HG02852 (cell line): ENCODE results near the gene ACAT2.
"Not testable (repeated sequence)": the region's sequence is repeated elsewhere in the genome, so short reads cannot be mapped to it uniquely, and the experiment has no call there.

Source experiments
- ATAC-seq: cut with Tn5 transposase; IDR thresholded peaks from one replicate; pipeline ENCODE4 v1.9.1; 2021; ENCODE audit warnings: mild to moderate bottlenecking, moderate library complexity; ENCODE audit not compliant: unreplicated experiment

Gene ACAT2

DNA sequence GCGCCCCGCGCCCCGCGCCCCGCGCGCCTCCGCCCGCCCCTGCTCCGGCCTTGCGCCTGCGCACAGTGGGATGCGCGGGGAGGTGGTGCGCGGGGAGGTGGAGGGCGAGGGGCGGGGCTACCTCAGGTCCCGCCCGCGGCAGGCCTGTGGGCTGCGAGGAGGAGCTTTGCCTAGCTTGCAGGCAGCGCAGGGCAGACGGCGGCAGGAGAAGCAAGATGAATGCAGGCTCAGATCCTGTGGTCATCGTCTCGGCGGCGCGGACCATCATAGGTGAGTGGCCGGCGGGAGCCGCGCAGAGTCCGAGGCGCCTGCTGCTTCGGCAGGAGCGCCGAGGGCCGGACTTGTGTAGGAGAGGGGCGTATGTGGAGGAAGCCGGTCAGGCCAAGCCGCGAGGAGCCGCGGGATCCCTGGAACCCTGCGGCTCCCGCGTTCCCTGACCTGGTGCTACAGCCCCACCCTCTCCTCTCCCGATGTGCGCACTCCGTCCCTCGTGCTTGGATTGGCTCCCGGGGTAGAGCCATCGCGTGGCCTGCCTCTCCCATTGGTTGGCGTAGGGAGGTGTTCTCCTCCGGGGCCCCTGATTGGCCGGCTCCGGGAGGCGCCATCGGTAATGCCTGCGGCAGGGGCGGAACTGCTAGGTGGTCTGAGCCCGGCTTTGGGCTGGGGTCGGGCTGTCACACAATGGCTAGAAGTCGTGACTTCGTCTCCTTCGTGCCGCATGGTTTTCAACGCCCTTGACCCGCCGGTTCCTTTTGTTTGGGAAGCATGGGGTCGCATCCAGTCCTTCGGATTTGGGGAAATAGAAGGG is at the start of gene ACAT2:
Gene ACAT2, plus strand, starts transcription at position 173 of the 808 bp plus-strand sequence. Its CDS starts 43 bp downstream, at position 216.
- peak; percentile 98 for ATAC-seq

DNA sequence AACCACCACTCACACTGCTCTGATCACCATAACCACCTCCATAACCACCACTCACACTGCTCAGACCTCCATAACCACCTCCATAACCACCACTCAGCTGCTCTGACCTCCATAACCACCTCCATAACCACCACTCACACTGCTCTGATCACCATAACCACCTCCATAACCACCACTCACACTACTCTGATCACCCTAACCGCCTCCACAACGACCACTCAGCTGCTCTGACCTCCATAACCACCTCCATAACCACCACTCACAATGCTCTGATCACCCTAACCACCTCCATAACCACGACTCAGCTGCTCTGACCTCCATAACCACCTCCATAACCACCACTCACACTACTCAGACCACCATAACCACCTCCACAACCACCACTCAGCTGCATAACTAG is 49.5 kb upstream of the ACAT2 start:
- not testable (repeated sequence) for ATAC-seq

DNA sequence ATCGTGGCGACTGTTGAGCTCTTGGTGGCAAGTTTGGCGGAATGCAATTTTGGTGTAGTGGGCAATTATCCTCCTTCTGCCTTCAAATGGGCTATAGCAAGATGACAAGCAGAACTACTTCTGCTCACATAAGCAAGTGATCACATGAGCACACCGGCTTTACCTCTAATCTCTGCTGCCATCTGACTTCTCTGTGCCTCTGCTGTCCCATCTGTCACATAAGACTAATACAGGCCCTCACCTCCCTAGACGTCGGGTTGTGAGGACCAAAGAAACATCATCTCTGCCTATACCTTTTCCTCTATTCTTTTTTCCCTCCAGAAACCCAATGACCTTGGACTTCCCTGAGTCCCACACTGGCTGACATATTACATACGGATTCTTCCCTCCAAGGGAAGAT is 47.9 kb upstream of the ACAT2 start:
- ATAC-seq: no peak

DNA sequence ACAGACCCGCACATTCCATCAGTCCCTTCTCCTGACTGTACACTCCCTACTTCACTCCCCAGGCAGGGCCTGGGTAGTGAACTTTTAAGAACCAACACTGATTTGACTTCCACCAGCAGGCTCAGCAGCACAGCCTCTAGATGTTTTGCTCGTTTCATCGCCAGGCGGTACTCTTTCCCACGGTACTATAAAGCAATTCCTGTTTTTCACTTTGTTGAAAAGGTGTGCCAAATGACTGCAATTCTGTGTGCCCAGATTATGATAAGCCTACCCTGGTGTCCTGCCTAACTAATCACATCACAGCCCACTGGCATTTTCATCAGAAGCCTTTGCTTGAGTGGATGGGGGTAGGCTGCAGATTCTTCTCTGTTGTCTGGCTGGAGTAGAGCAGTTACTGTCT is 47.4 kb upstream of the ACAT2 start:
- ATAC-seq: no peak

DNA sequence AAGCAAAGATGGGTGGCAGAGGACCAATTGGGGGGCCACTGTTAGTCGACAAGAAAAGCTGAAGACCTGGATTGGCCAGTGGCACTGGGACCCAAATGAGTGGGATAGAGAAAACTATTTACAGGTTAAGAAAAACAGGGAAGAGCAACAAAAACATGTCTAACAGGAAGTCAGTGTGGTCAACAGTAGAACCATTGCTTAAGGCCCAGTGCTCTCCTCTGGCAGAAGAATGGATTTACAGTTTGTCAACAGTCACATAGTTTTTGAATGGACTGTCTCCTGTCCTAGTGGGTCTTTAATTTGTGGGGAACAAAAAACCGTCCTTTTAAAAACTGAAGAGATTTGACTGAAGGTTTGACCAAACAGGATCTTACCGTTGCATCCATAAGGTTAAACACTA is 46.7 kb upstream of the ACAT2 start:
- ATAC-seq: no peak

DNA sequence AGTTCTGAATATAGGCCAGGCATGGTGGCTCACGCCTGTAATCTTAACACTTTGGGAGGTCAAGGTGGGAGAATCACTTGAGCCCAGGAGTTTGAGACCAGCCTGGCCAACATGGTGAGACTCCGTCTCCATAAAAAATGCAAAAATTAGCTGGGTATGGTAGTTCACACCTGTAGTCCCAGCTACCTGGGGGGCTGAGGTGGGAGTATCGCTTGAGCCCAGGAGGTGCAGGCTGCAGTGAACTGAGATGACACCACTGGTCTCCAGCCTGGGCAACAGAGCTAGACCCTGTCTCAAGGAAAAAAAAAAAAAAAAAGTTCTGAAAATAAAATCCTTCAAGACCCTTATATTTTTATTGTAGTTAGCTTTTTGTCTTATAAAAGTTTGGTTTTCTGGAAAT is 46.2 kb upstream of the ACAT2 start:
- ATAC-seq: no peak

DNA sequence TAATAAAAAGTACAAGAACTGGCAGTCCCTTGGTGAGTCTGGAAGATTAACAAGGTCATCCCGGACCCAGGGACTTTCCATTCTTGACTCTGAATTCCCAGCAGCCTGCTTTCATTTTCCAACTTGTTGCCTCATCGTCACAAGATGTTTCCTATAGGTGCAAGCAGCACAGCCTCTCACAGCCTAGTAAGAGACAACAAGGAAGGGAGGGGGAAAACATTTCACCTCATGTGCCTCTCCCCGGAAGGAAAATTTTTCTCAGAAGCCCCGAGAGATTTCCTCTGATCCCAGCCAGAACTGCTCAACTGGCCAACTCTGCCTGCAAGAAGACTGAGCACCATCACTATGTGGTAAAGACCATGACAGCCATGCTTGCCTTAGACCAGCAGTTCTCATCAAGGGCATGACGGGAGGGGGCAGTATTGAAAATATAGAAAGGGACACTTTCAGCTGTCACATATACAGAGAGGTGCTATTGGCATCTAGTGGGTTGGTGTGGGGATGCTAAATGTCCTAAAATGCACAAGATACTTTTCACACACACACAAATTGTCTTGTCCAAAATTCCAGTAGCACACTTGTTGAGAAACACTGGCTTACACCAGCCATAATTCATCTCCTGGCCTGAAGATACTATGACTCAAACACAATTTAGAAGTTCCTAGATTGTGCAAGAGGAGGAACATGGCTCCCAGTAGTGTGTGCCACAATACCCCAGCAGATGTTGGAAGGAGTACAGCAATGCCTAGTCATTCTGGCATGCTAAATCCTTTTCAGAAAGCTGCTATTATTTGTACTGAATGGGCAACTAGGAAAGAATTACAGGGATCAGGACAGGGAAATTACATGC is 45.4 kb upstream of the ACAT2 start:
- no peak for ATAC-seq

DNA sequence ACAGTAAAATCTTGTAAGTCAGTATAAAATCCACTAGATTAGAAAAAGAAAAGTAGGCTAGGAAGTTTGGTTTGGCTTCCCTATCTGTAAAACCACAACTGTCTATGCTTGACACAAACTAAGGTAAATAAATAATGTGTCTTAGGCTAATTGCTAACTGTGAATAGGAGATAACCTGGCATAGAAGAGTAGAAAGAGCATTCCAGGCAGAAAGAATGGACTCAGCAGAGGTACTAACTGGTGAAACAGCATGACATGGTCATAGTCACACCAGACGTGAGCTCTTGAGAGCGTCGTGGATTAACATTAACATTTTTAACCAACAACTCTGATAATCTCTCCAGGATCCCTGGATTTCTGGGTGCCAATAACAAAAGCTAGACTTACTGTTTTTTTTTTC is 43.2 kb upstream of the ACAT2 start:
- no peak for ATAC-seq

DNA sequence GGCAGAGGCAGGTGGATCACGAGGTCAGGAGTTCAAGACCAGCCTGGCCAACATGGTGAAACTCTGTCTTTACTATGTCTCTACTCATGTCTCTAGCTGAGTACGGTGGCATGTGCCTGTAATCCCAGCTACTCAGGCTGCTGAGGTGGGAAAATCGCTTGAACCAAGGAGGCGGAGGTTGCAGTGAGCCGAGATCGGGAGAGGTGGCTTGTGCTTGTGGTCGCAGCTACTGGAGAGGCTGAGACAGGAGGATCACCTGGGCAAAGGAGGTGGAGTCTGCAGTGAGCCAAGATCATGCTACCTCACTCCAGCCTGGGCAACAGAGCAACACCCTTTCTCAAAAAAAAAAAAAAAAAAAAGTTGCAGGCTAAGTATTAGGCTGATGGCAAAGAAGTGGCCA is 42.6 kb upstream of the ACAT2 start:
- no peak for ATAC-seq

DNA sequence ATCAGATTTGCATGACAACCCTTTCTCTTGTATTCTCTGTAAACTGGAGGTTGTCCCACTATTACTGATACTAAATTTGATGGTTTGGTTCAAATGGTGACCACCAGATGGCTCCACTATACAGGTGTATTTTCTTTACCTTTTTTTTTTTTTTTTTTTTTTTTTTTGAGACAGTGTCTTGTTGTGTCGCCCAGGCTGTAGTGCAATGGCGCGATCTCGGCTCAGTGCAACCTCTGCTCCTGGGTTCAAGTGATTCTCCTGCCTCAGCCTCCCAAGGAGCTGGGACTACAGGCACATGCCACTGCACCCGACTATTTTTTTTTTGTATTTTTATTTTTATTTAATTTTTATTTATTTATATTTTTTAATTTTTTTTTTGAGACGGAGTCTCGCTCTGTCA is 41.1 kb upstream of the ACAT2 start:
- no peak for ATAC-seq

DNA sequence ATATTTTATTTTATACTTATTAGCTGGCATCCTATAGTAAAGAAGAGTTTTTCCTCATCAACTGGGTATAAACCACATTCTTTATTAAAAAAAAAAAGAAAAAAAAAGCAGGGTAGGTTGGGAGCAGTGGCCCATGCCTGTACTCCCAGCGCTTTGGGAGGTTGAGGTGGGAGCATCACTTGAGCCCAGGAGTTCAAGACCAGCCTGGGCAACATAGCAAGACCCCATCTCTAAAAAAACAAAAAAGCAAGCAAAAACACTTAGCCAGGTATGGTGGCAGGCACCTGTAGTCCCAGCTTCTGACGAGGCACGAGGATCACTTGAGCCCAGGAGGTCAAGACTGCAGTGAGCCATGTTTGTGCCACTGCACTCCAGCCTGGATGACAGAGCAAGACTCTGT is 39.9 kb upstream of the ACAT2 start:
- ATAC-seq: not testable (repeated sequence)

DNA sequence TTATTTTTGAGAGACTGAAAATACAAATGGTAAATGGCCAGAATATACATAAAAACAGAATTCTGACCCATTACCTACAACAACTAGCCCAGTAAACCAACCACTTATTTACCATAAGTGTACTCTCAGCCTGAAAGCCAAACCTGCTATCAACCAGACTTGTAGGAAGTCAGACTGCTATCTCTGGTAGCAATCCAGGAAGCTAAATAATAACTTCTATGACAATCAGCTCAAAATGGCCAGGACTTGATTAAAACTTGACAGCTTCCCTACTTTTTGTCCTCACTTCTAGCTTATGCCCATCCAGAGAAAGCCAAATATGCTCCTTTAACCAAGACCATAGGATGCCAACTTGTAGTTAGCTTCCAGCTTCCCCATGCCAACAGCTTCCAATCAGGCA is 39.2 kb upstream of the ACAT2 start:
- no peak for ATAC-seq

DNA sequence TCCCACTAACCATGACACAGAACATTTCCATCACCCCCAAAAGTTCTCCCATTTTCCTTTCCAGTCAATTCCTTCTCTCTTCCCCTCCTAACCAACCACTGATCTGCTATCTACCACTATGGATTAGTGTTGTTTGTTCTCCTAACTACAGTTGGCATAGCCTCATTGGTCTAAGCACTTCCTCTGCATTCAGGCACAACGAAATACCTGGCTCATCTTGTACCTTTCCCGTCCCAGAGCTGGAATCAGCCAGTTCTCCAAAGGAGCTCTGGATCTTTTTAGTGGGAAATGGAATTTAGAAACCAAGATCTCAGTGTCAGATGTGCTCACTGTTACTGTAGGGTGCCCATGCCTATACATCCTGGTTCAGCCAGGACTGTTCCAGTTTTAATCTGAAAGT is 38.6 kb upstream of the ACAT2 start:
- no peak for ATAC-seq

DNA sequence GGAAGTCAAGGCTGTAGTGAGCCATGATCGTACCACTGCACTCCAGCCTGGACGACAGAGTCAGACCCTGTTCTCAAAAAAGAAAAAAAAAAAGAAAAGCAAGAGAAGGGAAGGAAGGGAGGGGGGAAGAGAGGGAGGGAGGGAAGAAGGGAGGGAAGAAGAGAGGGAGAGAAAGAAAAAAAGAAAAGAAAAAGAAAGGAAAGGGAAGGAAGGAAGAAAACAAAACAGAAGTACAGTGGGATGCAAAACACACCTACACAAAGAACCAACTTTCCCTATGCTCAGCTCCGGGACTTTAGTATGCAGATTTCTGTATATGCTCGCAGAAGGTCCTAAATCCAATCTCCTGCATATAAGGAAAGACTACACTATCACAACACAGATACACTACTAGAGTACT is 37.1 kb upstream of the ACAT2 start:
- no peak for ATAC-seq

DNA sequence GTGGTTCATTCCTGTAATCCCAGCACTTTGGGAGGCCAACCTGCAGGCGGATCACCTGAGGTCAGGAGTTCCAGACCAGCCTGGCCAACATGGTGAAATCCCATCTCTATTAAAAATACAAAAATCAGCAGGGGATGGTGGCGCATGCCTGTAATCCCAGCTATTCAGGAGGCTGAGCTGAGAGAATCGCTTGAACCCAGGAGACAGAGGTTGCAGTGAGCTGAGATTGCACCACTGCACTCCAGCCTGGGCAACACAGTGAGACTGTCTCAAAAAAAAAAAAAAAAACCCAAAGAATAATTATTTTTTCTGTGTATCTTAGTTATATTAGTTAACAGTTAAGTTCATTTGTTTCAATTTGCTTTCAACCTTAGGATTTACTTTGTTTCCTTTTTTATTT is 36.6 kb upstream of the ACAT2 start:
- ATAC-seq: not testable (repeated sequence)

DNA sequence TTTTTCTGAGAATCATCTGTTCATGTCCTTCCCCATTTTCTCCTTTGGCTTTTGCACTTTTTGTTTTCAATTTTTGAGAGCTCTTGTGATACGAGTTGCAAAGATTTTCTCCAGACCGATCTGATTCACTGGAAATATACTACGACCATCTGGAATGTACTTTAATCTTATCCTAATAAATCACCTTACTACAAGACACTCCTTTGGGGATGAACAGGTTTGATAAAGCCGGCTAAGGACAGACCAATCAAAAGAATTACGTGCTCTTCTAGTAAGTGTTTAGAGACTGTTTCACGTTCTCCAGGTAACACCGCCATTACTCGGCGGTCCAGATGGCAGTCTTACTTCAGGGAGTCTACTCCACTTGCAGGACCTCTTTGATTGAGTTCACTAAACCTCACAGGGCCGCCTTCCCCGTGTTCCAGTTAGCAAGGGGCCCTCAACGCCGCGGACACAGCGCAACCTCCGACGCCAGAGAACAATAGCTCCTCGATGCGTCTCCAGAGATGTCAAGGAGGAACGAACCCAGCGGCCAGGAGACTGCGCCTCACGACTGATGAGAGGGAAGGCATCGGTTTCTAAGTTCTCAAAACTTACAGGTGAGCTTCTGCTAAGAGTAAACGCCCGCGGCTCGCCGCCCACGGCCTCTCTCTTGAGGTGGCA is 35.5 kb upstream of the ACAT2 start:
- ATAC-seq: peak; percentile 24

DNA sequence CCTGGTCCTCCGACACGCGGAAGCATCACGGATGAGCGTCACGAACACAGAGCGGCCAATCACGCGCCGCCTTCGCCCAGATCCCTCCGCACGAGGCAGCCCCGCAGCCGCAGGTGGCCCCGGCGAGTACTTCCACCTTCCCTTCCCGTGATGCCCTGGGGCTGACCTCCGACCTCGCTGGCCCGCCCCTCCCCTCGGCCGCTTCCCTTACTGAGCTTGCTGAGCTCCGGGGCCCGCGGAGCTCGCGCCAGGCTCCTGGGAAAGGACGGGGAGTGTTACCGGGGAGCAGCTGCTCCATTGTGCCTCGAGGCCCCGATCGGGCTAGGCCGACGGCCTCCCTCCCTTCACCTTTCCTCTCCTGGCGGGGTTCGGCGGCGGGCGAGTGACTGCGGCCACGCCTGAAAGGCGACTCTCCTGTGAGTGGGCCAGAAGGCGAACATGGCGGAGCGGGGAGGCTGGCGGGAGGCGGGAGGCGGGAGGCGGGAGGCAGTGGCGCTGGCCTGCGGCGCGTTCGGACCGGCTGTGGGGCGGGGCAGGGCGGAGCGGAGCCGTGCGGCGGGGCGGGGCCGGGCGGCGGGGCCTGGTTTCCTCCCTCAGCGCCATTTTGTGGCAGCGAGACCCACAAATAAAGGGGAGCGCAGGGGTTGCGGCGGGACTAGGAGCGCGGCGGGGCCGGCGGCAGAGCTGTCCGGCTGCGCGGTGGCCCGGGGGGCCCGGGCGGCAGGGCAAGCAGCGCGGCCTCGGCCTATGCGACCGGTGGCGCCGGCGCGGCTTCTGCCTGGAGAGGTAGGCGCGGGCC is 34.7 kb upstream of the ACAT2 start, which contains the start of gene WTAP:
Gene WTAP, plus strand, starts transcription at position 589 of the 799 bp plus-strand sequence. CDS start 8,760 bp downstream, outside the sequence.
- peak; percentile 76 for ATAC-seq

DNA sequence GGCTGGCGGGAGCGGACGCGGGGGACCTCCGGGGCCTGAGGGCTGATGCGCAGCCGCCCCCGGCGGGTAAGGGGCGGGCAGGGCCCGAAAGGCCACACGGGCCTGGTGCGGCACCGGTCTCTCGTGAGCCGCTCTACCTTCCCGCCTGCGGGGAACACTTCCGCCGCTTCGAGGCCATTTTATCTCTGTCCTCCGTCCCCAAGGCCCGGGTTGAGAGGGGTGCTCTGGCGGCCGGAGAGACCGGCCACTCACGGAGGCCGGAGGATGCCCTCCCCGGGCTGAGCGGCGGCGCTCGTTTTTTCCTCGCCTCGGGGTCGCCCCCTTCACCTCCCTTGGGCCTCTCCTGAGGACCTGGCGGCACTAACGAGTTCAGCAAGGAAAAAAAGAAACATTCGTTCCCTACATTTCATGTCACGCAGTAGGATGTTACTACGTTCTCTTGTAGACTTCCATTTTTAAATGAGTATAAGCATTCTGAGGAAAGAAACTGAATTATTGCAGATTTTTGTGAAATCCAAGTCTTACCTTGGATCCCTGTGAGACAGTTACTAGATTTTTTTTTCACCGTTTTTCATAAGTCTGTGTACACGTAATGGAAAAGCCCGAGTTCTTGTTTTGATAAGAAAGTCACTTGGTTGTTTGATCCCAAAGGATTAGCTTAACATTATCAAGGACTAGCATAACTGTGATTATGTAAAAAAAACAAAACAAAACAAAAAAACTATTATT is 34.0 kb upstream of the ACAT2 start:
- ATAC-seq: peak; percentile 30

DNA sequence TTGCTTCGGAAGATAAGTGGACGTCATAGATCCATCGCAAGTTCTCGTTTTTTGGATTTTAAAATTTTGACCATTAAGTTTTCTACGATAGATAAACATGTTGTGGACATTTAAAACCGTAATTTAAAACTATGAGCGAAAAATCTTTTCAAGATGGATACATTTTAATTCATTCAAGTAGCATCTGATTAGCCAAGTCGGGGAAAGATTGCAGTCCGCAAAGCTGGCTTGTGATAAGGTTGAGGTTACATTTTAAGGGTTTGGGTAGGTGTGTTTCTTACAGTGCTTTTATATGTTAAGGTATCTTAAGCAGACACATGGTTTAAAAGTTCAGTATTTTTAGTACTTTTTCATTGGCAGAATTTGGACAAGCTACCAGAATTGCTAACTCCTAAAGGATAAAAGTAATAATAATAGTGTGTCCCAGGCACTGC is 33.3 kb upstream of the ACAT2 start:
- ATAC-seq: no peak
